GM12892 (cell line): ENCODE data around the gene SLMAP.

Experiments used
- POLR2A ChIP-seq: IDR thresholded peaks from 2 replicates; pipeline ENCODE4 v1.6.1; 2011; ENCODE audit warnings: low read depth, low read length, control low read depth
- POLR2AphosphoS5 ChIP-seq: IDR thresholded peaks from 2 replicates; pipeline ENCODE4 v1.6.1; 2011; ENCODE audit warnings: low read depth, low read length, control low read depth
- TAF1 ChIP-seq: IDR thresholded peaks from 2 replicates; pipeline ENCODE4 v1.6.1; 2011; ENCODE audit warnings: low read depth, mild to moderate bottlenecking, control low read depth, low read length, borderline replicate concordance

GRCh38 chr3:57971975-57972374 lies 215.9 kb downstream of the SLMAP start:
- no peak for TF ChIP-seq POLR2A
- no peak for TF ChIP-seq POLR2AphosphoS5
- TF ChIP-seq TAF1, result no peak
